HG03575 (cell line): ENCODE results near the gene ZNF423.

Experiments
- ATAC-seq: cut with Tn5 transposase; IDR thresholded peaks from one replicate; pipeline ENCODE4 v1.9.1; 2021; ENCODE audit not compliant: unreplicated experiment, insufficient number of reproducible peaks, low FRiP score; ENCODE audit errors: extremely low read depth

ZNF423 gene

GRCh38 chr16:49545741-49546448, 310.0 kb downstream of the ZNF423 start:
- ATAC-seq = no peak

GRCh38 chr16:49545243-49545642, 310.7 kb downstream of the ZNF423 start:
- no peak for ATAC-seq

GRCh38 chr16:49544828-49545227, 311.1 kb downstream of the ZNF423 start:
- no peak for ATAC-seq

GRCh38 chr16:49543631-49543946, 312.3 kb downstream of the ZNF423 start:
- ATAC-seq = no peak

DNA sequence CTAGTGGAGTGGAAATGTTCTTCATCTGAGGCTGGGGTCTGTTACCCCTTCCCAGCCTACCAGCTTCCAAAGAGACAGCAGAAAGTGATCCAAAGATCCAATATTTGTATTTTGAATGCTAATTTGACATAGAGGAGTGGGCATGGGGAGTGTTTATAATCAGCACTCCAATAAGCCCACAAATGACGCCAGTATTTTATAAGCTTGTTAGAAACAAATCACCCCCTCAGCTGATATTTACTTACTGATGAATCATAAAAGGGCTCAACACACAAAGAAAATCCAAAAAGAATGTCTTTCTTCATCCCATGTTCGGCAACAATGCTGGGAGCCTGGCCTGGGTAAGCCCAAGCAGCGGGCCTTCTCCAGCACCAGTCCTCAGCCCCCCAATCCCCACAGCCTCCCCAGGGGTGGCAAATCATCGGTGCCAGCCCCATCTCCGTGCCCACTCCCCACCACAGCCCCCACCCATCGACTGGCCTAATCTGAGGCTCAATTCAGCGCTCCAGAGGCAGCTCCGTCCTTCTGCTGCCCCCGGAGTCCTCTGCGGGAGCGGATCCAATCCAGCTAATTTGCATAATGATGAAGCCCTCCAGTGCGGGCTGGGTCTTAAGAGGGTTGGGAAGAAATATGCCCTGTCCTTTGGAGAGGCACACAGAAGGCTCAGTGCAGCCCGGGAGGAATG, 312.8 kb downstream of the ZNF423 start:
- ATAC-seq = no peak

DNA sequence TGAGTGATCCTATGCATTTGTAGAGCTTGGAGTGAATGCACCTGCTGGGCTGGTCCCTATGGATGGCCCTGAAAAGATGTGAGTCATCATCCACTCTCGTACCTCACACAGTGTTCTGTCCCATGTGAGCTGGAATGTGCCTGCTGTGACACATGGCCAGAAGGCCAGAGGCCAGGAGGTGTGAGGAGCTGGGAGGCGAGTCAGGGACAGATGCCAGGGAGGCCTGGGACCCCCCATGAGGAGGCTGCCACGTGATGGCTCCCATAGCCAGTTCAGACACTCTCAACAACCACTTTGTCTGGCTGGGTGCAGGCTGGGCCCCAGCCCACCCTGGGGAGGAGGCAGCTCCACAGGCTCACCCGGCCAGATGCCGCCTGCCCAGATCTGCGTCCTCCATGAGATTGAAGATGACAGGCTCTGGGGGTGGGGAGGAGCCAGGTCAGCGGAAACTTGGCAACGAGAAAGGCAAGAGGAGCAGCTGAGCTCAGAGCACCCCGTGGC, 313.5 kb downstream of the ZNF423 start:
- ATAC-seq = no peak

DNA sequence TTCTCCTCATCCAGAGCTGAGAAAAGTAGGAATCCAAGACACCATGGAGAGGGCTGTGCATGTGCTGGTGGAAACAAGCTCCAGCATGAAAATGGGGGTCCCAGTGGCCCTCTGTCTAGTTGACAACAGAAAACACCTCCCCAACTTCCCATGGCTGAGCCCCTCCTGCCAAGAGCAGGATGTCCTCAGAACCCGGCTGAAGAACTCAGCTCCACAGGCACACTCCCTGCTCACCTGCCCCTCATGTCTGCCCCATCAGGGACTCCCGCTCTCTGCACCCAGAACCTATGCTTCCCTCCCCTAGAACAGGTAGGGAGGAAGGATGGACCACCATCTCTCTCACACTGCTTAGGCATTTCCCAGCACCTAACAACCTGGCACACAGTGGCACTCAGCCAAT, 315.1 kb downstream of the ZNF423 start:
- ATAC-seq = no peak

DNA sequence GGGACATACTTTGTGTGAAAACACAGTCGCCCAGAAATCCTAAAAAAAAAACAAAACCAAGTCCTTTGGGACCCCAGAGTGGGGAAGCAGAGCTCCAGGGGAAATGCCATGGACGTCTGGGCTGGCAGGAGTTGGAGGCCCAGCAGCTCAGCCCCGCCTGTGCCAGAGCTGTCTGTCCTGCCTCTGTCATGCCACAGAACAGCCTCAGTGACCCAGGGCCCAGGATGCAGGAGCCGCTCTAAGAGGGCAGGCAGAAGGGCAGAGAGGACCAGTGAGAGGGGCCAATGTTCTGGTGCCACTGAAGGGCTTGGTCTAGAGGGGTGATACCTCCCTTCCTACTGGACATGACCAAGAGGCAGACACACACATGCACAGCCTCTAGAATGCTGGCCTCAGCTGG, 316.2 kb downstream of the ZNF423 start:
- ATAC-seq = no peak

- no peak for ATAC-seq
Measured at GRCh38 chr16:49537924-49538459, 317.9 kb downstream of the ZNF423 start.

DNA sequence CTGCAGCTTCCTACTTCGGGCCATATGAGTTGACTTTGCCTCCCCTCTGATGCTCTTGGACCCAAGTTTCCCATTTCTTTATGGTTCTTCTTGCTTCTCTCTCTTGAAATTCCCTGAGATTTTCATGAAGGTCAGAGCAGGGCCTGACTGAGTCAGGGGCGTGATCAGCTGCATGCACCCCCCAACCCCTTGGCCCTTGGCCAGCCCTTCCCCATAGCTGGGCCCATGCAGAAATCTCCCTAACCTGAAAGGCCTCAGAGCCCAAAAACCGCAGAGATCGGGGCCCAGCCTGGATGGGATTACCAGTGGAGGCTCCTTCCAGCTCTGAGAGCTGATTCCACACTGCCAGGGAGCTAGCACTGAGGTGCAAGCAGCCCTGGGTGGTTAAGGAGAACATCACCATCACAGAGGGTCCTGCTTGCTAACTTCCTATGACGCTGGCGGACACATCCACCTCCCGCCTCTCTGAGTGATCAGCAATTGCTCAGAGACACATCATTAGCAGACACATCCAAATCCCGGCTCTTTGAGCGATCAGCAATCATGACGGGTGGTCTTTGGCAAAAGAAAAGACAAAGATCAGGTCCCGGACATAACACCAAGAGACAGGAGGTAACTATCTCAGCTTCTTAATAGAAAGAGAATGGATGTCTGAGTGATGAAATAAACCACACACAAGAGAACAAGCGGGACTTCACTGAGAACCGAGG, 320.9 kb downstream of the ZNF423 start:
- no peak for ATAC-seq

- ATAC-seq = no peak
Measured at GRCh38 chr16:49533422-49533821, 322.5 kb downstream of the ZNF423 start.

GRCh38 chr16:49532873-49533272, 323.0 kb downstream of the ZNF423 start:
- ATAC-seq = no peak

GRCh38 chr16:49531931-49532840, 323.7 kb downstream of the ZNF423 start:
- ATAC-seq = no peak

GRCh38 chr16:49531425-49531824, 324.5 kb downstream of the ZNF423 start:
- no peak for ATAC-seq

DNA sequence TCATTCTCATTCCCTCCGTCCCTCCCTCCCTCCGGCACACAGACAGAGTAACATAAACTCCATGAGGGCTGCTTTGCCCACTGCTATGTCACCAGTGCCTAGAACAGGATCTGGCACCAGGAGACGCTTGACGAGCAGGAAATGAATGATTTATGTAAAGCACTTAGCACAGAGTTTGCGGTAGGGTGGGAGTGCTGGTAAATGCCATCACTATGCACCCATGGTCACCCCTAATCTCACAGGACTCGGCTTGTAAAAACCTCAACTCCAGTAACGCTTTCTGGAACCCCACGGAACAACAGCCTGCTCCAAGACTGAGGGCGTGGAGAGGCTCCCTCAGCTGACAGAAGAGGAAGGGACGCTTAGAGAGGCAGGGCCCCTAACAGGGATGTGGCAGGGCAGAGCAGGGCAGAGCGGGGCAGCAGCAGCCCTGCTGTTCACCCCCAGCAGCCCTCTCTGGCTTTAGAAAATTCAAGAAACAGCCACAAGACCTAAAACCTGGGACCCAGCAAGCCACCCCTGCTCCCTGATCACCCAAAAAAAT, 325.4 kb downstream of the ZNF423 start:
- no peak for ATAC-seq

GRCh38 chr16:49529411-49530045, 326.4 kb downstream of the ZNF423 start:
- ATAC-seq = no peak

- no peak for ATAC-seq
Measured at GRCh38 chr16:49528866-49529288, 327.0 kb downstream of the ZNF423 start.
